ENCODE results near the gene FXYD2.
A peak's percentile ranks its signal among the peaks of the same experiment; 100 is the strongest.

FXYD2 gene

DNA sequence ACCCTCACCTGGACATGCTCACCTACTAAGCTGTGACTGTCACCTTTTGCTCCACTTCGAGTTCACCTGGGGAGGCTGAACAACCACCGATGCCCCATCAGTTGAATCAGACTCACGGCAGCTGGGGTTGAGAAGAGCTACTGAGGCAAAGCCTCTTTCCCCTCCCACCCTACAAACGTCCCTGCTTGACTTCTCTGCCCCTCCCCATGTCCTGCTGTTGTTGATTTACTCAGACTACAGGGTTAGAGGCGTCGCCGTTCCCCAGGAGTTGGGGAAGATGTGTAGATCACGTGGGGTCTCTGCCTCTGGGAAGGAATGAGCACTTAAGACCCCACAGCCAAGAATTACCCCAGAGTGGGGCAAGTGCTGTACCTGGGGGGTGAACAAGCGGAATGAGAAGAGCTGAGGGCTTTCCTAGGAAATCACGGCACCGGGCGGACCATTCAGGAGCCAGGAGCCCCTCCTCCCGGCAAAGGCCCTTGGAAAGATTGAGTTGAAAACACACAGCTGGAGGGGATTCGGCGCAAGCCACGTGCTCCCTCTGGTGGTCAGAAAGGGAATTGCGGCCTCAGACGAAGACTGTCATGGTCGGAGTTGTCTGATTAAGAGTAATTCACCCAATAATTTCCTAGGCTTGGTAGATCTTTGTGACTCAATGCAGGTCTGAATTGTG is 7.0 kb downstream of the FXYD2 start:
- peaks cover 37% of the 10 kb centered on the region for H3K4me1 ChIP-seq (ENCODE audit: control insufficient read depth, low read length)
- peak overlapping the region; percentile 52 for H3K4me2 ChIP-seq (ENCODE audit: low read length)

DNA sequence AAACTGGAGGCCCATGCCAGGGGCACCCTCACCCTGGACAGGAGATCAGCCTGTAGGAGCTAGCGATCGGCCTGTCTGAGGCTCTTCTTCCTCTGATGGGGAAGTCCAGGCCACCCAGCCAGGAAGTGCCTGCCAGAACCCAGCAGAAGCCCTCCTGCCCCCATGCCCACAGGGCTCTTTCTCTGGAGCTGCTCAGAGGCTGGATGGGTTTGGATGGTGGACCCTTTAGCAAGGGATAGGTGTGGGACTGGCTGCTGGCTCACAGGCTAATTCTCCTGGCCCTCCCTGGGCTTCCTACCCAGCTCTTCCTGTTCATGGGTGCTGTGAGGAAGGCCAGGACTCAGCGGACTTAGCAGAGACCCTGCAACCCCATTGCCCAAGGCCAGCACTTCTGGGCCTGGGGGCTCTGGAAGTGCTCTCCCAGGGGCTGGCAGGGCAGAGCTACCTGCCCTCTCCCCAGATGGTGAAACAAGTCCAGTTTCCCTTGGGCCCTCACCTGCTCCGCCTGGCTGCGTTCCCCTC is 7.6 kb downstream of the FXYD2 start:
- no peaks in the 10 kb centered on the region for H3K9me2 ChIP-seq (replicated peaks; ENCODE audit: control insufficient read depth, low read length)
- H3K27ac ChIP-seq (ENCODE audit: low read depth, low read length), result no peak overlapping the region
- H3K4me2 ChIP-seq (ENCODE audit: low read length), result no peak overlapping the region

More for the DNA sequence above, 7.0 kb downstream of the FXYD2 start:
- Histone ChIP-seq H3K9me3 (ENCODE audit: control insufficient read depth, insufficient read depth, low read length) (no peaks in the 10 kb centered on the region), H3F3A (ENCODE audit: control insufficient read depth, insufficient read depth) (no peaks in the 10 kb centered on the region), H3K79me2 (ENCODE audit: control insufficient read depth, low read length) (no peaks in the 10 kb centered on the region), H3K9me2 (replicated peaks; ENCODE audit: control insufficient read depth, low read length) (no peaks in the 10 kb centered on the region), H3K4me3 (ENCODE audit: low read length) (no peak overlapping the region), H3K27me3 (ENCODE audit: control insufficient read depth, low read length) (no peaks in the 10 kb centered on the region), H3K27ac (ENCODE audit: low read depth, low read length) (no peak overlapping the region), H3K36me3 (ENCODE audit: control insufficient read depth, low read length) (no peaks in the 10 kb centered on the region), H4K20me1 (ENCODE audit: control insufficient read depth, insufficient read depth, low read depth, low read length) (no peaks in the 10 kb centered on the region)
- TF ChIP-seq EZH2phosphoT487 (IDR thresholded peaks at IDR 0.05; ENCODE audit: borderline replicate concordance, low read length), result no peak
- TF ChIP-seq, protein P1, sequence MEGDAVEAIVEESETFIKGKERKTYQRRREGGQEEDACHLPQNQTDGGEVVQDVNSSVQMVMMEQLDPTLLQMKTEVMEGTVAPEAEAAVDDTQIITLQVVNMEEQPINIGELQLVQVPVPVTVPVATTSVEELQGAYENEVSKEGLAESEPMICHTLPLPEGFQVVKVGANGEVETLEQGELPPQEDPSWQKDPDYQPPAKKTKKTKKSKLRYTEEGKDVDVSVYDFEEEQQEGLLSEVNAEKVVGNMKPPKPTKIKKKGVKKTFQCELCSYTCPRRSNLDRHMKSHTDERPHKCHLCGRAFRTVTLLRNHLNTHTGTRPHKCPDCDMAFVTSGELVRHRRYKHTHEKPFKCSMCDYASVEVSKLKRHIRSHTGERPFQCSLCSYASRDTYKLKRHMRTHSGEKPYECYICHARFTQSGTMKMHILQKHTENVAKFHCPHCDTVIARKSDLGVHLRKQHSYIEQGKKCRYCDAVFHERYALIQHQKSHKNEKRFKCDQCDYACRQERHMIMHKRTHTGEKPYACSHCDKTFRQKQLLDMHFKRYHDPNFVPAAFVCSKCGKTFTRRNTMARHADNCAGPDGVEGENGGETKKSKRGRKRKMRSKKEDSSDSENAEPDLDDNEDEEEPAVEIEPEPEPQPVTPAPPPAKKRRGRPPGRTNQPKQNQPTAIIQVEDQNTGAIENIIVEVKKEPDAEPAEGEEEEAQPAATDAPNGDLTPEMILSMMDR (IDR thresholded peaks at IDR 0.05; ENCODE audit: low read depth, low read length, poor library complexity, severe bottlenecking), result peak; percentile 98

DNA sequence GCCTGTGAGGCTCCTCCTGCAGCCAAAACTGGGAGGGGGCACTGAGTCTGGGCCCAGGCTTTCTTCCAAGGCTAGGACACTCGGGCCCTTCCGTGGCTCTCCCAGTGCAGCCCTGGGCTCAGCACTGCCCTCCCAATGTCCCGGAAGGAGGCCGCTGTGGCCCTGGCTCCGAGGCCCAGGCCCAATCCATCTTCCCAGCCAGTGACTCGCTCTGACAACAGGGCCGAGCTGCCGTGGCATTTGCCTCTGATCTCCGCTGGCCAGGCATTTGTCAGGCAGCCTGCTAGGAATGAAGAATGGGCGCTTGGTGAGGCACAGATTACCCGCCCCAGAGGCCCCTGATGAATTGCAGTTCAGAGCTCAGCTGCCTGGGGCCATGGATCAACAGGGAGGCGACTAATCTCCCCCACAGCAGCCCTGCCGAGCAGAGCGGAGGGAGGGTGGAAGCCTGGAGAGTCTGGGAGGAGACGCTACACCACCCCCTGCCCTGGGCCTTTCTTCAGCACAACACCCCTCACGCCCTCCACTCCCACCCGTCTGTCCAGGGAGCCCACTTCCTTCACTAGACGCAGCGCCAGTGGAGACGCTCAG is 8.3 kb downstream of the FXYD2 start:
- Histone ChIP-seq H3K79me2 (ENCODE audit: control insufficient read depth, low read length) (no peaks in the 10 kb centered on the region), H3K9me3 (ENCODE audit: control insufficient read depth, insufficient read depth, low read length) (no peaks in the 10 kb centered on the region), H3K4me3 (ENCODE audit: low read length) (no peak overlapping the region), H3F3A (ENCODE audit: control insufficient read depth, insufficient read depth) (no peaks in the 10 kb centered on the region), H3K9me2 (replicated peaks; ENCODE audit: control insufficient read depth, low read length) (no peaks in the 10 kb centered on the region), H3K36me3 (ENCODE audit: control insufficient read depth, low read length) (no peaks in the 10 kb centered on the region), H4K20me1 (ENCODE audit: control insufficient read depth, insufficient read depth, low read depth, low read length) (no peaks in the 10 kb centered on the region), H3K27me3 (ENCODE audit: control insufficient read depth, low read length) (no peaks in the 10 kb centered on the region), H3K27ac (ENCODE audit: low read depth, low read length) (no peak overlapping the region), H3K4me2 (ENCODE audit: low read length) (no peak overlapping the region), H3K4me1 (ENCODE audit: control insufficient read depth, low read length) (peaks cover 37% of the 10 kb centered on the region)
- TF ChIP-seq EZH2phosphoT487 (IDR thresholded peaks at IDR 0.05; ENCODE audit: borderline replicate concordance, low read length), result no peak
- TF ChIP-seq, protein P1 (IDR thresholded peaks at IDR 0.05; ENCODE audit: low read depth, low read length, poor library complexity, severe bottlenecking), result no peak

More for the DNA sequence above, 7.6 kb downstream of the FXYD2 start:
- H3K9me3 ChIP-seq (ENCODE audit: control insufficient read depth, insufficient read depth, low read length), result no peaks in the 10 kb centered on the region
- no peak overlapping the region for H3K4me3 ChIP-seq (ENCODE audit: low read length)
- H3K4me1 ChIP-seq (ENCODE audit: control insufficient read depth, low read length), result peaks cover 37% of the 10 kb centered on the region
- H3K36me3 ChIP-seq (ENCODE audit: control insufficient read depth, low read length), result no peaks in the 10 kb centered on the region
- no peaks in the 10 kb centered on the region for H3K79me2 ChIP-seq (ENCODE audit: control insufficient read depth, low read length)
- no peaks in the 10 kb centered on the region for H4K20me1 ChIP-seq (ENCODE audit: control insufficient read depth, insufficient read depth, low read depth, low read length)
- TF ChIP-seq EZH2phosphoT487 (IDR thresholded peaks at IDR 0.05; ENCODE audit: borderline replicate concordance, low read length), result no peak
- TF ChIP-seq, protein P1 (IDR thresholded peaks at IDR 0.05; ENCODE audit: low read depth, low read length, poor library complexity, severe bottlenecking), result no peak
- no peaks in the 10 kb centered on the region for H3F3A ChIP-seq (ENCODE audit: control insufficient read depth, insufficient read depth)
- H3K27me3 ChIP-seq (ENCODE audit: control insufficient read depth, low read length), result no peaks in the 10 kb centered on the region
